Neural progenitor cell (in vitro differentiated cells): Measurements from ENCODE around the gene SERINC5. TPM values are rescaled to one million over a fixed set of nuclear protein-coding genes. Genes with fewer than 3 reads are reported as not detected.

Source experiments
- DNase-seq: peaks from one replicate; pipeline ENCODE4 v3.0.0-alpha.2; 2016; ENCODE audit warnings: low spot score
- H2AFZ ChIP-seq: fragments of 200-600 bp; sonication (generic); replicated peaks from 2 replicates; pipeline ENCODE4 v1.6.1; 2016; ENCODE audit warnings: antibody characterized with exemption
- H3F3A ChIP-seq: fragments of 200-600 bp; sonication (generic); 2 replicates; pipeline ENCODE4 v1.6.1; 2016; ENCODE audit warnings: antibody characterized with exemption, low read depth
- H3K27ac ChIP-seq: fragments of 200-600 bp; sonication (generic); 2 replicates; pipeline ENCODE4 v1.5.1; 2016; ENCODE audit warnings: mild to moderate bottlenecking
- H3K27me3 ChIP-seq: fragments of 200-600 bp; sonication (generic); 2 replicates; pipeline ENCODE4 v1.6.1; 2016; ENCODE audit warnings: mild to moderate bottlenecking, moderate library complexity
- H3K36me3 ChIP-seq: fragments of 200-600 bp; sonication (generic); 2 replicates; pipeline ENCODE4 v1.5.1; 2016
- H3K4me1 ChIP-seq: fragments of 200-600 bp; sonication (generic); 2 replicates; pipeline ENCODE4 v1.6.1; 2016; ENCODE audit warnings: mixed run types
- H3K4me2 ChIP-seq: fragments of 200-600 bp; sonication (generic); 2 replicates; pipeline ENCODE4 v1.6.1; 2016
- H3K4me3 ChIP-seq: fragments of 200-600 bp; sonication (generic); 2 replicates; pipeline ENCODE4 v1.5.1; 2016
- H3K79me2 ChIP-seq: fragments of 200-600 bp; sonication (generic); 2 replicates; pipeline ENCODE4 v1.6.1; 2016; ENCODE audit warnings: low read depth
- H3K9ac ChIP-seq: fragments of 200-600 bp; sonication (generic); 2 replicates; pipeline ENCODE4 v1.6.1; 2016
- H3K9me3 ChIP-seq: fragments of 200-600 bp; sonication (generic); 2 replicates; pipeline ENCODE4 v1.5.1; 2016; ENCODE audit warnings: low read depth
- H4K20me1 ChIP-seq: fragments of 200-600 bp; sonication (generic); 2 replicates; pipeline ENCODE4 v1.6.1; 2016; ENCODE audit warnings: low read depth
- H3K27ac Mint-ChIP-seq: 3 replicates; pipeline ENCODE4 v1.8.0; 2021; ENCODE audit warnings: mixed read lengths
- H3K27me3 Mint-ChIP-seq: 2 replicates; pipeline ENCODE4 v1.8.0; 2022; ENCODE audit warnings: low read depth, mild to moderate bottlenecking, inconsistent platforms, moderate library complexity, mixed read lengths; ENCODE audit not compliant: insufficient read depth
- H3K36me3 Mint-ChIP-seq: 3 replicates; pipeline ENCODE4 v1.8.0; 2021; ENCODE audit warnings: mixed read lengths
- H3K4me1 Mint-ChIP-seq: 3 replicates; pipeline ENCODE4 v1.8.0; 2021; ENCODE audit warnings: mixed read lengths
- H3K4me3 Mint-ChIP-seq: 3 replicates; pipeline ENCODE4 v1.8.0; 2021; ENCODE audit warnings: mild to moderate bottlenecking, moderate library complexity, mixed read lengths
- H3K9me3 Mint-ChIP-seq: 3 replicates; pipeline ENCODE4 v1.8.0; 2020; ENCODE audit warnings: mixed read lengths
- CTCF ChIP-seq: fragments of 200-600 bp; sonication (generic); IDR thresholded peaks from 2 replicates; pipeline ENCODE4 v1.5.1; 2017; ENCODE audit warnings: antibody characterized with exemption, mild to moderate bottlenecking
- EZH2 ChIP-seq: fragments of 200-600 bp; sonication (generic); IDR thresholded peaks from 2 replicates; pipeline ENCODE4 v1.6.1; 2017; ENCODE audit warnings: antibody characterized with exemption, mild to moderate bottlenecking, moderate library complexity
- EZH2phosphoT487 ChIP-seq: fragments of 200-600 bp; sonication (generic); IDR thresholded peaks from 2 replicates; pipeline ENCODE4 v1.6.1; 2017; ENCODE audit warnings: antibody characterized with exemption
- total RNA-seq: library from RNA; depleted of rRNA; stranded (reverse); fragments of >200 nt; gene quantifications from 2 replicates; pipeline ENCODE4 v1.2.3, GENCODE V29; 2015; ENCODE audit warnings: low replicate concordance

The SERINC5 gene
- total RNA-seq, 1 donor from 2014 or later = 126 TPM

- H3K36me3 Mint-ChIP-seq = no peaks in the 10 kb centered on the region
- H3K27ac Mint-ChIP-seq = peak overlapping the region; percentile 0
- no peak overlapping the region for H3K4me3 ChIP-seq
- H3K9ac ChIP-seq = no peak overlapping the region
- no peaks in the 10 kb centered on the region for H3K9me3 Mint-ChIP-seq
- no peaks in the 10 kb centered on the region for H3K36me3 ChIP-seq
- H3K79me2 ChIP-seq = no peaks in the 10 kb centered on the region
- no peak for DNase-seq
- peaks cover 9% of the 10 kb centered on the region for H3K4me1 Mint-ChIP-seq
- H4K20me1 ChIP-seq = no peaks in the 10 kb centered on the region
- no peak overlapping the region for H3K4me2 ChIP-seq
- H3K9me3 ChIP-seq = no peaks in the 10 kb centered on the region
- peak overlapping the region; percentile 48 for H2AFZ ChIP-seq
- TF ChIP-seq EZH2 (no peak), EZH2phosphoT487 (no peak), CTCF (no peak)
- H3K27me3 Mint-ChIP-seq = no peaks in the 10 kb centered on the region
- no peak overlapping the region for H3K4me3 Mint-ChIP-seq
- no peaks in the 10 kb centered on the region for H3K27me3 ChIP-seq
- H3K27ac ChIP-seq = no peak overlapping the region
- peaks cover 16% of the 10 kb centered on the region for H3K4me1 ChIP-seq
- H3F3A ChIP-seq = peaks cover 35% of the 10 kb centered on the region
Observed at GRCh38 chr5:80266566-80266965, 10.7 kb upstream of the SERINC5 start.

- H3K9me3 Mint-ChIP-seq = no peaks in the 10 kb centered on the region
Observed at GRCh38 chr5:80260461-80260860, 4.6 kb upstream of the SERINC5 start.

GRCh38 chr5:80259511-80260203 lies 3.8 kb upstream of the SERINC5 start:
- no peaks in the 10 kb centered on the region for H3K9me3 ChIP-seq

More at GRCh38 chr5:80260461-80260860, 4.6 kb upstream of the SERINC5 start:
- Mint-ChIP-seq H3K4me1 (peaks cover 17% of the 10 kb centered on the region), H3K36me3 (peaks cover 2% of the 10 kb centered on the region), H3K4me3 (no peak overlapping the region), H3K27me3 (peaks cover 6% of the 10 kb centered on the region), H3K27ac (no peak overlapping the region)
- no peaks in the 10 kb centered on the region for H3K36me3 ChIP-seq
- H3K27ac ChIP-seq = no peak overlapping the region
- H3K79me2 ChIP-seq = peaks cover 14% of the 10 kb centered on the region
- no peaks in the 10 kb centered on the region for H3K9me3 ChIP-seq
- no peaks in the 10 kb centered on the region for H3K27me3 ChIP-seq
- H3F3A ChIP-seq = peaks cover 27% of the 10 kb centered on the region
- DNase-seq = no peak
- TF ChIP-seq EZH2phosphoT487 (no peak), EZH2 (no peak), CTCF (no peak)
- no peak overlapping the region for H3K4me2 ChIP-seq
- H3K4me1 ChIP-seq = peaks cover 10% of the 10 kb centered on the region
- H4K20me1 ChIP-seq = peaks cover 4% of the 10 kb centered on the region
- no peak overlapping the region for H2AFZ ChIP-seq
- H3K9ac ChIP-seq = no peak overlapping the region
- H3K4me3 ChIP-seq = no peak overlapping the region

More at GRCh38 chr5:80259511-80260203, 3.8 kb upstream of the SERINC5 start:
- Histone ChIP-seq H3K4me1 (peaks cover 10% of the 10 kb centered on the region), H4K20me1 (peaks cover 12% of the 10 kb centered on the region), H3K79me2 (peaks cover 22% of the 10 kb centered on the region), H3K4me2 (no peak overlapping the region), H3K27me3 (no peaks in the 10 kb centered on the region), H3F3A (peaks cover 27% of the 10 kb centered on the region), H2AFZ (no peak overlapping the region), H3K9ac (no peak overlapping the region), H3K36me3 (no peaks in the 10 kb centered on the region), H3K4me3 (no peak overlapping the region), H3K27ac (no peak overlapping the region)
- peaks cover 21% of the 10 kb centered on the region for H3K4me1 Mint-ChIP-seq
- no peaks in the 10 kb centered on the region for H3K9me3 Mint-ChIP-seq
- H3K4me3 Mint-ChIP-seq = no peak overlapping the region
- no peak for DNase-seq
- peaks cover 8% of the 10 kb centered on the region for H3K27me3 Mint-ChIP-seq
- peaks cover 2% of the 10 kb centered on the region for H3K36me3 Mint-ChIP-seq
- H3K27ac Mint-ChIP-seq = no peak overlapping the region
- TF ChIP-seq EZH2phosphoT487 = no peak
- TF ChIP-seq CTCF = no peak
- TF ChIP-seq EZH2 = no peak
